VCaP (cell line): ENCODE measurements around the gene GLO1.

Source experiments
- H3K27ac ChIP-seq: fragments of 450-650 bp; 2 replicates; pipeline ENCODE4 v1.5.1; 2017
- CTCF ChIP-seq: fragments of 450-650 bp; conservative IDR thresholded peaks from 2 replicates; pipeline ENCODE4 v1.5.1; 2017; ENCODE audit warnings: mild to moderate bottlenecking, moderate library complexity

GLO1 gene

GRCh38 chr6:38656896-38657295 is 46.0 kb downstream of the GLO1 start:
- no peak for TF ChIP-seq CTCF

DNA sequence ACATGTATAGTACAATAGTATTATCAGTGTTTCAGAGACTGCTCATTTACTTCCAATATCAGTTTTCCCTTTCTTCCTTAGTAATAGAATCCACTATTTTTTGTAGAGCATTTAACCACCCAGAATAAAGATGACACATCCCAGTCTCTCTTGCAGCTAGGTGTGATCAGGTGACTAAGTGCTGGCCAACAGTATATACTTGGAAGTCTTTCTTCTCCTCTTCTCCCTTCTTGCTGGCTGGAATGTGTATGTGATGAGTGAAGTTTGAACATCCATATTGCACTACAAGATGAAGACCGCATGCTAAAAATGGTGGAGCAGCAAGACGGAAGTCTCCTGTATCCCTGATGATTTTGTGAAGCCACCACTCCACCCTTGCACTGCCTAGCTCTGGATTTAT is 48.7 kb downstream of the GLO1 start:
- no peak overlapping the region for H3K27ac ChIP-seq
- no peak for TF ChIP-seq CTCF

More at GRCh38 chr6:38656896-38657295, 46.0 kb downstream of the GLO1 start:
- H3K27ac ChIP-seq, result no peak overlapping the region

DNA sequence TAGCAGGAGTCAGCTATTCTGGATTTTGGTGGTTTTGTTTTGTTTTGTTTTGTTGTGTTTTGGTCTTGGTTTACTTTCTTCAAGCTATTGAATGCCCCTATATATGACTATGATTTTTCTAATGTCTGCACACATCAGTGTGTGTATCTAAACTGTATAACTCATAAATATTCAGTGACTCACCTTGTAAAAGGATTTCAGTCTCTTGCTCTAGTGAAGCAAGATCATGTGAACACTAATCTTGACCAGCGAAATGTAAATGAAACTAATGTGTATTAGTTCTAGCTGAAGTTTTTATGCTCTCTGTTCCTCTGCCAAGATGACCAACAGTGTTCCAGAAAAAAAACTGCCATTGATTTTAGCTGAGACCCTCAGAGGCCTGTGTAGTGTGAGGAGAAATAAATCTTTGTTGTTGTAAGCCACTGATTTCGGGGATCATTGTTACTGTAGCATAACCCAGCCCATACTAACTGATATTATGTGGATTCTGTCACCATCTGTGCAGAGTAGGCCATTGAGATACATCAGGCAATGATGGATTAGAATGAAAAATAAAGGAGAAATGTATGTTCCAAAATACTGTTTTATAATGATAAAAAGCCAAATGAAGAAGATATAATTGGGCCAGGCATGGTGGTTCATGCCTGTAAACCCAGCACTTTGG is 51.7 kb downstream of the GLO1 start:
- no peak overlapping the region for H3K27ac ChIP-seq
- TF ChIP-seq CTCF, result no peak

GRCh38 chr6:38650207-38650752 is 52.7 kb downstream of the GLO1 start:
- H3K27ac ChIP-seq, result no peak overlapping the region
- TF ChIP-seq CTCF, result no peak

DNA sequence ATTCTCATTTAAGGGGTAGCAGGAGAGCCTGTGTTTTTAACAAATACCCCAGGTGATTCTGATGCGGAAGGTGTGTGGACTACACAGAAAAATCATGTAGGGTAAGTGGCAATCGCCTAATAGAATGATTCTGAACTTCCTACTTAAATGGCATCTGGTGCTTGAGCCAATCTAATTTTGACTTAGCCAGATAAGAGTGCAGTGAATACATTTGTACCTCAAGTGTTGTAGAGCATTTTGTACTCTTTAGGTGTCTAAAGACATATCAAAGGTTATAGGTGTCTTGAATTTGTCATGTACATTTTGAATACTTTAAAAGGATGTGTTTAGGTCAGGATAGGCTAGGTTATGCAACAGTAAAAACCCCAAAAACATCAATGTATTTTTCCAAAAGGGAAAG is 53.2 kb downstream of the GLO1 start:
- TF ChIP-seq CTCF, result no peak
- H3K27ac ChIP-seq, result no peak overlapping the region

- no peak overlapping the region for H3K27ac ChIP-seq
Measured at GRCh38 chr6:38648629-38649028, 54.3 kb downstream of the GLO1 start.

More at GRCh38 chr6:38648629-38649028, 54.3 kb downstream of the GLO1 start:
- no peak for TF ChIP-seq CTCF
